AG09309 (cell line): Measurements from ENCODE around the gene DNAI1.

Experiments used
- DNase-seq: peaks from one replicate; pipeline ENCODE4 v3.0.0-alpha.2; 2010; ENCODE audit warnings: low read depth
- H3K4me3 ChIP-seq: 2 replicates; pipeline ENCODE4 v1.5.1; 2011; ENCODE audit warnings: mild to moderate bottlenecking, low read depth, low read length, moderate library complexity; ENCODE audit not compliant: control insufficient read depth
- CTCF ChIP-seq: IDR thresholded peaks from 2 replicates; pipeline ENCODE4 v1.5.1; 2011; ENCODE audit warnings: mild to moderate bottlenecking, low read depth, low read length, inconsistent platforms; ENCODE audit not compliant: insufficient read depth, control insufficient read depth; ENCODE audit errors: missing control alignments

DNAI1 gene

GRCh38 chr9:34551751-34552605, 93.4 kb downstream of the DNAI1 start:
- TF ChIP-seq CTCF: no peak
- no peak overlapping the region for H3K4me3 ChIP-seq
- DNase-seq: no peak

GRCh38 chr9:34552606-34552981, 94.0 kb downstream of the DNAI1 start:
- no peak for TF ChIP-seq CTCF
- no peak for DNase-seq
- no peak overlapping the region for H3K4me3 ChIP-seq

GRCh38 chr9:34552986-34553385, 94.4 kb downstream of the DNAI1 start:
- no peak for DNase-seq
- TF ChIP-seq CTCF: no peak
- no peak overlapping the region for H3K4me3 ChIP-seq

- DNase-seq: no peak
Measured at GRCh38 chr9:34553511-34554021, 95.0 kb downstream of the DNAI1 start.

GRCh38 chr9:34554211-34555001, 95.8 kb downstream of the DNAI1 start:
- DNase-seq: no peak
- no peak overlapping the region for H3K4me3 ChIP-seq
- no peak for TF ChIP-seq CTCF

More at GRCh38 chr9:34553511-34554021, 95.0 kb downstream of the DNAI1 start:
- no peak overlapping the region for H3K4me3 ChIP-seq
- TF ChIP-seq CTCF: no peak

- H3K4me3 ChIP-seq: no peak overlapping the region
- TF ChIP-seq CTCF: no peak
- no peak for DNase-seq
Measured at GRCh38 chr9:34555002-34555348, 96.4 kb downstream of the DNAI1 start.
